Smooth muscle cell (in vitro differentiated cells): Measurements from ENCODE around the gene SLC31A1. TPM values are rescaled to one million over a fixed set of nuclear protein-coding genes. Genes with fewer than 3 reads are reported as not detected.

Experiments
- DNase-seq: peaks from one replicate; lab custom pipeline; 2025; ENCODE audit not compliant: unreplicated experiment; lab: John Stamatoyannopoulos, UW
- H2AFZ ChIP-seq: fragments of 200-600 bp; sonication (generic); 2 replicates; pipeline ENCODE4 v1.6.0; 2016; ENCODE audit warnings: antibody characterized with exemption, low read depth, mild to moderate bottlenecking
- H3F3A ChIP-seq: fragments of 200-600 bp; sonication (generic); 2 replicates; pipeline ENCODE4 v1.6.0; 2017; ENCODE audit warnings: antibody characterized with exemption, low read depth
- H3K27ac ChIP-seq: fragments of 200-600 bp; sonication (generic); 2 replicates; pipeline ENCODE4 v1.5.1; 2016; ENCODE audit warnings: low read depth, mild to moderate bottlenecking
- H3K27me3 ChIP-seq: fragments of 200-600 bp; sonication (generic); 2 replicates; pipeline ENCODE4 v1.6.1; 2016; ENCODE audit warnings: low read depth, mild to moderate bottlenecking
- H3K36me3 ChIP-seq: fragments of 200-600 bp; sonication (generic); 2 replicates; pipeline ENCODE4 v1.5.1; 2016; ENCODE audit warnings: low read depth
- H3K4me1 ChIP-seq: fragments of 200-600 bp; sonication (generic); 2 replicates; pipeline ENCODE4 v1.5.1; 2016; ENCODE audit warnings: low read depth
- H3K4me2 ChIP-seq: fragments of 200-600 bp; sonication (generic); 2 replicates; pipeline ENCODE4 v1.6.0; 2016; ENCODE audit warnings: mild to moderate bottlenecking
- H3K4me3 ChIP-seq: fragments of 200-600 bp; sonication (generic); 2 replicates; pipeline ENCODE4 v1.5.1; 2016; ENCODE audit warnings: mild to moderate bottlenecking
- H3K79me2 ChIP-seq: fragments of 200-600 bp; sonication (generic); 2 replicates; pipeline ENCODE4 v1.6.0; 2016; ENCODE audit warnings: low read depth, mild to moderate bottlenecking
- H3K9ac ChIP-seq: fragments of 200-600 bp; sonication (generic); 2 replicates; pipeline ENCODE4 v1.6.0; 2016; ENCODE audit warnings: low read depth
- H3K9me3 ChIP-seq: fragments of 200-600 bp; sonication (generic); replicated peaks from 2 replicates; pipeline ENCODE4 v1.5.1; 2016; ENCODE audit warnings: low read depth
- H4K20me1 ChIP-seq: fragments of 200-600 bp; sonication (generic); 2 replicates; pipeline ENCODE4 v1.6.0; 2016; ENCODE audit warnings: low read depth
- WGBS: methylation state at CpG from one replicate; pipeline ENCODE4 v1.1.7; 2016; ENCODE audit warnings: low lambda C conversion rate; 5-methylcytosine and 5-hydroxymethylcytosine counted together
- polyA plus RNA-seq: library from polyadenylated mRNA; unstranded; fragments of >200 nt; fragmentation: Nextera tagmentation; extraction: Ambion mirVana; gene quantifications from 2 replicates; pipeline ENCODE4 v1.2.1, GENCODE V29; 2016
- total RNA-seq: library from RNA; depleted of rRNA; stranded (reverse); fragments of >200 nt; gene quantifications from 2 replicates; pipeline ENCODE4 v1.2.3, GENCODE V29; 2014
- TF ChIP-seq, protein P1 (sequence below): fragments of 200-600 bp; sonication (generic); IDR thresholded peaks from 2 replicates; pipeline ENCODE4 v1.5.1; 2017; ENCODE audit warnings: borderline replicate concordance, mild to moderate bottlenecking, antibody characterized with exemption; ENCODE audit not compliant: insufficient read depth, poor library complexity, severe bottlenecking

SLC31A1 gene
- total and polyA plus RNA-seq, 2 experiments from 2014 or later: 34.7 to 35.8 TPM

DNA sequence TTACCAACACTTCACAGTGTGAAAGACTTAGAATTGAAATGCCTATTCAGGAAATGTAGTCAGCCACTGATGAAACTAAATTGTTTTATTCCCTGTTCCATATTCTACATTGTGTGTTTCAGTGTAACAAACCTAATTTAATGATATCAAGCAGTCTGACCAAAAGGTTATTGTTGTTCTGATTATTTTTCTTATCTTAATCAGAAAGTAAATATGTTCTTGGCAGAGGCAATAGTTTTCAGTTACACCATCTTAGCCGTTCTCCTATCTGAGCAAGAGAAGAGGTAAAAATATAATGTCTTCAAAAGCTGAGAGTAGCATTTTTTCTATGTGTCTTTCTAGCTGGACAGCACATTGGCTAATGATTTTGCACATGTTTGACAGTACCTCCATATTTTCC lies 36.9 kb downstream of the SLC31A1 start:
- Histone ChIP-seq H3K9ac (no peak overlapping the region), H3F3A (no peaks in the 10 kb centered on the region), H3K4me3 (no peak overlapping the region), H3K79me2 (no peaks in the 10 kb centered on the region), H3K4me2 (no peak overlapping the region), H3K27ac (no peak overlapping the region), H3K27me3 (no peaks in the 10 kb centered on the region), H3K4me1 (no peaks in the 10 kb centered on the region), H3K9me3 (no peaks in the 10 kb centered on the region), H3K36me3 (peaks cover 12% of the 10 kb centered on the region), H2AFZ (no peak overlapping the region), H4K20me1 (peaks cover 23% of the 10 kb centered on the region)
- DNase-seq: no peak
- 100% methylated on average over 1 of the region's 1 CpG for WGBS
- TF ChIP-seq, protein P1, sequence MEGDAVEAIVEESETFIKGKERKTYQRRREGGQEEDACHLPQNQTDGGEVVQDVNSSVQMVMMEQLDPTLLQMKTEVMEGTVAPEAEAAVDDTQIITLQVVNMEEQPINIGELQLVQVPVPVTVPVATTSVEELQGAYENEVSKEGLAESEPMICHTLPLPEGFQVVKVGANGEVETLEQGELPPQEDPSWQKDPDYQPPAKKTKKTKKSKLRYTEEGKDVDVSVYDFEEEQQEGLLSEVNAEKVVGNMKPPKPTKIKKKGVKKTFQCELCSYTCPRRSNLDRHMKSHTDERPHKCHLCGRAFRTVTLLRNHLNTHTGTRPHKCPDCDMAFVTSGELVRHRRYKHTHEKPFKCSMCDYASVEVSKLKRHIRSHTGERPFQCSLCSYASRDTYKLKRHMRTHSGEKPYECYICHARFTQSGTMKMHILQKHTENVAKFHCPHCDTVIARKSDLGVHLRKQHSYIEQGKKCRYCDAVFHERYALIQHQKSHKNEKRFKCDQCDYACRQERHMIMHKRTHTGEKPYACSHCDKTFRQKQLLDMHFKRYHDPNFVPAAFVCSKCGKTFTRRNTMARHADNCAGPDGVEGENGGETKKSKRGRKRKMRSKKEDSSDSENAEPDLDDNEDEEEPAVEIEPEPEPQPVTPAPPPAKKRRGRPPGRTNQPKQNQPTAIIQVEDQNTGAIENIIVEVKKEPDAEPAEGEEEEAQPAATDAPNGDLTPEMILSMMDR: no peak

DNA sequence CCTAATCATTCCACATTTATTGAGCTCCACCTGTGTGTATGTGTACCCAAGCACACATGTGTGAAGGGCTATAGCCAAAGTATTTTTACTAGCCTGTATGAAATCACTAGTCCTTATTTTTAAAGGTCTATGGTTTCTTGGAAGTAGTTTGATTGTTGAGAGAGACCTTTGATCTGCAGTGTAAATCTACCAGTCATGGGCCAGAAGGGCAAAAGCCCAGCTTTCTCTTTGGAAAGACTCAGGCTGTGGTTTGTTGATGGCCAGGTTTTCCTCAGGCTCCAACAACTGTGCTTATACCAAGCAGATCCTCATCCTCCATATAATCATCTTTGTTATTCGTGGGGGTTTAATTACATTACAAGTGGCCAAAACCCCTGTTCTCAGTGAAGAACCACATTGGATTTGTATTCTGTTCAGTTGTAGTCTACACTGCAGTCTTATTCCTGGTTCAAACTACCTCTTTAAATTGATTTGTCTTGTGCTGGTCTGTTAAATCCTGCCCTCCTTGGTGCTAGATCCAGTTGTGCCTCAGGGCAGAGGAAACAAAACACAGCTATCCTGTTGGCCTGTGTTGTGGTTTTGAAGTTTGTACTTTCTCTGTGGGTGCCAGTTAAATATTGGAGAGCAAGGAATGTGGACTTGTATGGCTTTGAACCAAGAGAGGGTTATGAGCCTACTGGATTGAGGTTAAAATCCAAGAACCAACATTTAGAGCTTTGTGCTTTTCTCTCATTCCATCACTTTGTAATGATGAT lies 40.8 kb downstream of the SLC31A1 start:
- H2AFZ ChIP-seq: no peak overlapping the region
- no peak for DNase-seq
- 96% methylated on average over 1 of the region's 1 CpG for WGBS
- H3K9ac ChIP-seq: no peak overlapping the region
- H3K79me2 ChIP-seq: no peaks in the 10 kb centered on the region
- H3K36me3 ChIP-seq: peaks cover 8% of the 10 kb centered on the region
- no peak overlapping the region for H3K27ac ChIP-seq
- H3F3A ChIP-seq: no peaks in the 10 kb centered on the region
- no peaks in the 10 kb centered on the region for H4K20me1 ChIP-seq
- no peaks in the 10 kb centered on the region for H3K27me3 ChIP-seq
- no peaks in the 10 kb centered on the region for H3K9me3 ChIP-seq
- TF ChIP-seq, protein P1: no peak
- no peaks in the 10 kb centered on the region for H3K4me1 ChIP-seq
- no peak overlapping the region for H3K4me2 ChIP-seq
- no peak overlapping the region for H3K4me3 ChIP-seq

DNA sequence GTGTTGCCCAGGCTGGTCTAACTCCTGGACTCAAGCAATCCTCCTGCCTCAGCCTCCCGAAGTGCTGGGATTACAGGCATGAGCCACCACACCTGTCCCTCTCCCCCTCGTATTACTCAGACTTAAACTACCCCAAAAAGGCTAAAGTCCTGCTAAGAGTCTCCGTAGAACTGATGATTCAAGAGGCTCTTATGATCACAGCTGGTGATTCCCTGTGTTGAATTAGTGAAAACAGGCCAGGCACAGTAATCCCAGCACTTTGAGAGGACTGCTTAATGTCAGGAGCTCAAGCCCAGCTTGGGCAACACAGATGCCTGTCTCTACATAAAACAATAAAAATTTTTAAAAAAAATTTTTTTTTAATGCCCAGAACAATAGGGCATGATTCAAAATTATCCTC lies 44.8 kb downstream of the SLC31A1 start:
- no peak overlapping the region for H3K4me2 ChIP-seq
- H3K4me1 ChIP-seq: no peaks in the 10 kb centered on the region
- peaks cover 8% of the 10 kb centered on the region for H3K36me3 ChIP-seq
- H3K9ac ChIP-seq: no peak overlapping the region
- peak overlapping the region; percentile 11 for H3K27ac ChIP-seq
- H3K27me3 ChIP-seq: no peaks in the 10 kb centered on the region
- no peaks in the 10 kb centered on the region for H3K79me2 ChIP-seq
- 56% methylated on average over 3 of the region's 3 CpGs for WGBS
- no peaks in the 10 kb centered on the region for H3F3A ChIP-seq
- TF ChIP-seq, protein P1: no peak
- no peak for DNase-seq
- H3K9me3 ChIP-seq: no peaks in the 10 kb centered on the region
- H2AFZ ChIP-seq: no peak overlapping the region
- no peaks in the 10 kb centered on the region for H4K20me1 ChIP-seq
- no peak overlapping the region for H3K4me3 ChIP-seq
